Kidney (tissue), 14 donors: ENCODE data around the gene SGCA. TPM values are rescaled to one million over a fixed set of nuclear protein-coding genes. Genes with fewer than 3 reads are reported as not detected.
A peak's percentile ranks its signal among the peaks of the same experiment; 100 is the strongest.

ENCODE experiments used
- DNase-seq, 5 donors: peaks; one replicate each; pipeline ENCODE4 v3.0.0-alpha.2; 2013 to 2020
- FAIRE-seq: peaks from 2 replicates; lab custom pipeline; 2012; peaks lifted over from hg19 to GRCh38; lab: Jason Lieb, UNC
- H3K27ac ChIP-seq, 2 donors: one replicate each; pipeline ENCODE4 v1.7.0; 2013; ENCODE audit warnings: low read depth in 2 of 2, low read length in 2 of 2, inconsistent platforms in 1 of 2
- H3K27me3 ChIP-seq: one replicate; pipeline ENCODE4 v1.7.1; 2013; ENCODE audit warnings: low read length, inconsistent platforms; ENCODE audit not compliant: control insufficient read depth, insufficient read depth
- H3K36me3 ChIP-seq, 3 donors: one replicate each; pipeline versions ENCODE4 v1.7.0 to v1.7.1; 2013; ENCODE audit warnings: low read length in 3 of 3, control low read depth in 1 of 3, inconsistent platforms in 1 of 3; ENCODE audit not compliant: insufficient read depth in 3 of 3, control insufficient read depth in 2 of 3
- H3K4me1 ChIP-seq, 3 donors: one replicate each; pipeline versions ENCODE4 v1.7.0 to v1.7.1; 2013; ENCODE audit warnings: low read length in 3 of 3, inconsistent platforms in 1 of 3, low read depth in 1 of 3; ENCODE audit not compliant: control insufficient read depth in 2 of 3, insufficient read depth in 2 of 3
- H3K4me3 ChIP-seq, 3 donors: one replicate each; pipeline versions ENCODE4 v1.7.0 to v1.8.1; 2013; ENCODE audit warnings: low read length in 3 of 3, control low read depth in 1 of 3, inconsistent platforms in 1 of 3
- H3K9ac ChIP-seq, 3 donors: one replicate each; pipeline versions ENCODE4 v1.7.0 to v1.7.1; 2013; ENCODE audit warnings: low read length in 3 of 3, control low read depth in 1 of 3, inconsistent platforms in 1 of 3
- H3K9me3 ChIP-seq, 3 donors: one replicate each; pipeline versions ENCODE4 v1.7.0 to v1.7.1; 2013; ENCODE audit warnings: low read length in 3 of 3, control low read depth in 1 of 3, inconsistent platforms in 1 of 3; ENCODE audit not compliant: control insufficient read depth in 2 of 3, insufficient read depth in 1 of 3
- intact Hi-C: fragments of 100-400 bp; cut with DNase I; formaldehyde crosslinking; loops from one replicate; pipeline ENCODE4 v1.11.1; 2022
- polyA plus RNA-seq: library from polyadenylated mRNA; stranded (reverse); fragments of 350-450 nt; fragmentation: Illumina TruSeq; extraction: RNeasy Lipid Tissue Mini Kit (QIAGEN cat#74804); gene quantifications from one replicate; pipeline ENCODE4 v1.2.3, GENCODE V29; 2014; ENCODE audit warnings: low read depth, low replicate concordance; ENCODE audit not compliant: insufficient read depth
- total RNA-seq: library from RNA; stranded (reverse); fragmentation: NEBNext Ultra II Directional; extraction: Animal tissue kit (Norgen Biotek cat#: 25700); gene quantifications from one replicate; pipeline ENCODE4 v1.2.1, GENCODE V29; 2021
- TF ChIP-seq, protein P1 (sequence below): IDR thresholded peaks from 3 replicates; pipeline ENCODE4 v1.5.1; 2012; ENCODE audit warnings: mild to moderate bottlenecking, moderate library complexity, borderline replicate concordance; ENCODE audit not compliant: insufficient read depth; ENCODE audit errors: extremely low read depth
- donor health status: control.
- donor health status: control.
- donor health status: control.
- donor health status: control.
- donor health status: control.
- donor health status: DM: yes; HTN: yes; CAD: no.
- donor health status: Normal renal cell carcinoma (clear cell type).

SGCA gene
- total and polyA plus RNA-seq, 2 donors from 2014 or later: 4.2 to 5.5 TPM

DNA sequence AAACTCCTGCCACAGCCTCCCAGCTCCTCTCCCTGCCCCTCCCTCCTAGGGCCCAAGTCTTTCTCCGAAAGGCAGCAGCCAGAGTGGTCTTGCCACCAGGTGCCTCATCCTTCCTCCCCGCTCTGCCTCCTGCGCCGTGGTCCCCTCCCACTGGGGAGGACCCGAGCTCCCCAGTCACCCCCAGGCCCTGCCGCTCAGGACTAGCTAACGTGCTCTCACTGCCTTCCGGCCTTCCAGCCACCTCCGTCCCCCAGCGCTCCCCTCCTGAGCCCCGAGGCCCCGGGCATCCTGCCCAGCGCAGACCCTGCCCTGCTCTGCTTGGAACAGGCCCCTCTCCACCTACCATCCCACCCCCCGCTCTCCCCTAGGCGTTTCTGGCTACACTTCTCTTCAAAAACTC lies 55.0 kb downstream of the SGCA start:
- DNase-seq (peak in 1 of 5 donors; percentile 40), FAIRE-seq (no peak)
- H3K4me3 ChIP-seq: no peak overlapping the region
- H3K4me1 ChIP-seq: peaks cover 0 to 2% (median 0%) of the 10 kb centered on the region in 3 donors
- H3K9me3 ChIP-seq: no peaks in the 10 kb centered on the region
- H3K9ac ChIP-seq: no peak overlapping the region
- no peaks in the 10 kb centered on the region for H3K36me3 ChIP-seq
- intact Hi-C loops: no loop called here
- H3K27ac ChIP-seq: no peak overlapping the region
- no peaks in the 10 kb centered on the region for H3K27me3 ChIP-seq
- TF ChIP-seq, protein P1, sequence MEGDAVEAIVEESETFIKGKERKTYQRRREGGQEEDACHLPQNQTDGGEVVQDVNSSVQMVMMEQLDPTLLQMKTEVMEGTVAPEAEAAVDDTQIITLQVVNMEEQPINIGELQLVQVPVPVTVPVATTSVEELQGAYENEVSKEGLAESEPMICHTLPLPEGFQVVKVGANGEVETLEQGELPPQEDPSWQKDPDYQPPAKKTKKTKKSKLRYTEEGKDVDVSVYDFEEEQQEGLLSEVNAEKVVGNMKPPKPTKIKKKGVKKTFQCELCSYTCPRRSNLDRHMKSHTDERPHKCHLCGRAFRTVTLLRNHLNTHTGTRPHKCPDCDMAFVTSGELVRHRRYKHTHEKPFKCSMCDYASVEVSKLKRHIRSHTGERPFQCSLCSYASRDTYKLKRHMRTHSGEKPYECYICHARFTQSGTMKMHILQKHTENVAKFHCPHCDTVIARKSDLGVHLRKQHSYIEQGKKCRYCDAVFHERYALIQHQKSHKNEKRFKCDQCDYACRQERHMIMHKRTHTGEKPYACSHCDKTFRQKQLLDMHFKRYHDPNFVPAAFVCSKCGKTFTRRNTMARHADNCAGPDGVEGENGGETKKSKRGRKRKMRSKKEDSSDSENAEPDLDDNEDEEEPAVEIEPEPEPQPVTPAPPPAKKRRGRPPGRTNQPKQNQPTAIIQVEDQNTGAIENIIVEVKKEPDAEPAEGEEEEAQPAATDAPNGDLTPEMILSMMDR: no peak

DNA sequence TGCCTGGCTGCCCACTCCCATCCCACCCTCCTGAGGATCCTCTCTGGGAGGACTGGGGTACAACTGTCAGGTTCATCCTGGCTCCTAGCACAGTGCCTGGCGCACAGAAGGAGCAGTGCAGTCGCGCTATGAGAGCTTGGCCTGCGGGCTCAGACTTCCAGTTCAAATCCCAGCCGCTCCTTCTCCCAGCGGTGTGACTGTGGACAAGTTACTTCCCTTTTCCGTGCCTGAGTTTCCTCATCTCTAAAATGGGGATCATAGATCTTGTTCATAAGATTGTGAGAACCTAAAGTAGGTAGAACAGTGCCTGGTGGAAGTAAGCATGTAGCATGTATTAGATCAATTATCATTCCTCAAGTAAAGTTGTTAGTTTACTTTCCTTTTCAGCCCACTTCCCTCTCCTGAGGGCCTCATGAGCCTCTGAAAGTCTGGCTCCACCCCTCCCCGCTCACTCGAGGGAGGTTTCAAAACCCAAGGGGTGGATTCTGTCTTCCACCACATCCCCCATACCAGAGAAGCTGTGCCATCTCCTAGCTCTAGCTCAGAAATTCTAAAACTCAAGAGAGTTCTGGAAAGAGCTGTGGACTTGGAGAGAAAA lies 55.6 kb downstream of the SGCA start:
- H3K4me3 ChIP-seq: no peak overlapping the region
- intact Hi-C loops: no loop called here

DNA sequence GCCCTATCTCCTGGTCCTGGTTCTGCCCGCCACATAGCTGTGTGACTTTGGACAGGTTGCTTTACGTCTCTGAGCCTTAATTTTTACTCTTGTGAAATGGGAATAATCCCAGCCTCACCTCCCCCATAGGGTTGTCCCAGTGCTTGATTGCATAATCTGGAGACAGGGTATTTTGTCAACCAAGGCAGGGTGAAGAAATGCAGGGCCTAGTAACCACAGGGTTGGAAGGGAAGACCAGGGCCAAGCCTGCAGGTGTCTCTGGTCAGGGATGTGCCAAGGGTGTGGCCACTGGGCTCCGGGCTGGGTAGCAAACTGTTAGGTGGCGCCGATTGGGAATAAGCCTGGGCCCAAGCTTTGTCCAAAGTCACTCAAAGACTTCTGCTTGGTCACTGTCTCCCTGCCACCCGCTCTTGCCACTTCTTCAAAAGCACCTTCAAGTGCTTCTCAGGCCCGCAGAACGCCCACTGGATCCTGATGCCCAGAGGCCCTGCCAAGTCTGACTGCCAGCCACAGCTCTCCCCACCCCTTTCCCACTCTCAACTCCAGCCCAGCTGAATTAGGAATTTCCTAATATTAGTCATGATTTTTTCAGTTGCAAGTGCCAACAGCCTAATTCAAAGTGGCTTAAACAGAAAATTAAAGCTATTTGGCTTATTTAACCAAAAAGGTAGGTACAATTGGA lies 56.2 kb downstream of the SGCA start:
- H3K9me3 ChIP-seq: peaks cover 0 to 4% (median 2%) of the 10 kb centered on the region in 3 donors
- no peak overlapping the region for H3K4me3 ChIP-seq
- no peak overlapping the region for H3K27ac ChIP-seq
- H3K4me1 ChIP-seq: peaks cover 0 to 2% (median 0%) of the 10 kb centered on the region in 3 donors
- H3K36me3 ChIP-seq: no peaks in the 10 kb centered on the region
- DNase-seq: peak in 1 of 5 donors; percentile 58
- intact Hi-C loops: no loop called here
- H3K9ac ChIP-seq: no peak overlapping the region
- no peak for FAIRE-seq
- H3K27me3 ChIP-seq: no peaks in the 10 kb centered on the region
- TF ChIP-seq, protein P1: no peak

More for the DNA sequence above, 55.6 kb downstream of the SGCA start:
- peaks cover 0 to 2% (median 0%) of the 10 kb centered on the region in 3 donors for H3K4me1 ChIP-seq
- H3K36me3 ChIP-seq: no peaks in the 10 kb centered on the region
- H3K27ac ChIP-seq: no peak overlapping the region
- H3K9me3 ChIP-seq: no peaks in the 10 kb centered on the region
- H3K9ac ChIP-seq: no peak overlapping the region
- DNase-seq (peak in 1 of 5 donors; percentile 42), FAIRE-seq (no peak)
- TF ChIP-seq, protein P1: no peak
- H3K27me3 ChIP-seq: no peaks in the 10 kb centered on the region
